A673 (cell line): ENCODE data around the gene MMP28. TPM values are rescaled to one million over a fixed set of nuclear protein-coding genes. Genes with fewer than 3 reads are reported as not detected.

Experiments
- BruUV-seq: library from RNA; stranded (reverse); fragments of 400-500 nt; replicated peaks from 2 replicates; lab custom pipeline; 2021; lab: Mats Ljungman, UMichigan
- CTCF ChIA-PET: fragments of 300-600 bp; sonication (Branson Sonifier 250); formaldehyde crosslinking; loops from one replicate; lab custom pipeline; 2022; ENCODE audit warnings: antibody characterized with exemption; lab: Charles Lee
- POLR2A ChIA-PET: fragments of 300-600 bp; sonication (Branson Sonifier 250); formaldehyde crosslinking; loops from one replicate; lab custom pipeline; 2022; ENCODE audit warnings: antibody characterized with exemption; ENCODE audit not compliant: low non-redundant PET; lab: Charles Lee
- DNase-seq: peaks from one replicate; pipeline ENCODE4 v3.0.0-alpha.2; 2015; ENCODE audit warnings: low spot score
- H3K27ac ChIP-seq: fragments of 200-600 bp; sonication (generic); 2 replicates; pipeline ENCODE4 v1.5.1; 2016; ENCODE audit warnings: mixed run types, low read depth, mild to moderate bottlenecking, mixed read lengths, antibody characterized with exemption, low read length; ENCODE audit not compliant: poor library complexity, severe bottlenecking
- H3K27me3 ChIP-seq: fragments of 200-600 bp; sonication (generic); replicated peaks from 2 replicates; pipeline ENCODE4 v1.6.1; 2017; ENCODE audit warnings: mixed run types, low read depth, mild to moderate bottlenecking, mixed read lengths, antibody characterized with exemption, low read length; ENCODE audit not compliant: insufficient read depth, poor library complexity
- H3K36me3 ChIP-seq: fragments of 200-600 bp; sonication (generic); 2 replicates; pipeline ENCODE4 v1.6.1; 2016; ENCODE audit warnings: mixed run types, mild to moderate bottlenecking, mixed read lengths, antibody characterized with exemption, low read length; ENCODE audit not compliant: insufficient read depth, poor library complexity, severe bottlenecking
- H3K4me1 ChIP-seq: fragments of 200-600 bp; sonication (generic); 2 replicates; pipeline ENCODE4 v1.6.1; 2017; ENCODE audit warnings: mixed run types, mild to moderate bottlenecking, mixed read lengths, antibody characterized with exemption, low read length; ENCODE audit not compliant: insufficient read depth, poor library complexity, severe bottlenecking
- H3K4me3 ChIP-seq: fragments of 200-600 bp; sonication (generic); 2 replicates; pipeline ENCODE4 v1.5.1; 2016; ENCODE audit warnings: low read depth, mixed run types, mild to moderate bottlenecking, mixed read lengths, low read length; ENCODE audit not compliant: poor library complexity, severe bottlenecking
- H3K9me3 ChIP-seq: fragments of 200-600 bp; sonication (generic); 2 replicates; pipeline ENCODE4 v1.6.1; 2016; ENCODE audit warnings: mixed run types, low read depth, mild to moderate bottlenecking, mixed read lengths, antibody characterized with exemption, low read length; ENCODE audit not compliant: poor library complexity, severe bottlenecking
- CTCF ChIP-seq: fragments of 300-800, 200-600 bp; sonication (generic); conservative IDR thresholded peaks from 2 replicates; pipeline ENCODE4 v1.5.1; 2017; ENCODE audit warnings: low read depth, mild to moderate bottlenecking, antibody characterized with exemption, low read length, moderate library complexity, mixed read lengths
- EZH2 ChIP-seq: fragments of 200-600 bp; sonication (generic); IDR thresholded peaks from 2 replicates; pipeline ENCODE4 v1.6.1; 2017; ENCODE audit warnings: borderline replicate concordance, low read depth, mild to moderate bottlenecking, mixed read lengths, antibody characterized with exemption, low read length; ENCODE audit not compliant: poor library complexity, severe bottlenecking
- intact Hi-C: fragments of 100-400 bp; cut with micrococcal nuclease; formaldehyde crosslinking; loops from one replicate; pipeline ENCODE4 v1.10.0; 2022; ENCODE audit not compliant: unreplicated experiment
- total RNA-seq: library from RNA; stranded (reverse); gene quantifications from 2 replicates; pipeline ENCODE4 v1.2.3, GENCODE V29; 2021

The MMP28 gene
- total RNA-seq, 1 experiment from 2014 or later, result not detected

DNA sequence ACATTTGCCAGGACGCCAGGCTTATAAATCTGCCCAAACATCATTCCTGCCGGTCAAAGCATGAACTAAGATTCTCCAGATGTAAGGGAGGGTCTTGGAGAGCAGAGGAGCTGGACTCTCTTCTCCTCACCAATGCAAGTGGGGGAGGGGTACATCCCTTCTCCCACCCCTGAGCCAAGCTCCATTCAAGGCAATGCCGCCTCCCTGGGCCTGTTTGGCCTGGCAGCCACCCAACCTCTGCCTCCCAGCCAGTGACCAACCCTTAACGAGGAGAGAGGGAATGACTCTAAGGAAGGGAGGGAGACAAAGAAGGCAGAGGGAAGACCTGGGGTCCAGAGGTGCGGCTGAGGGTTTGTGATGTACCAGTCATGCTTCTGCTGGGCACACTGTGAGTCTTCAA is 20.9 kb downstream of the MMP28 start:
- intact Hi-C loops, result no loop called here
- ChIA-PET CTCF (interaction anchor here (0.5 kb wide), 1 partner anchor 159 kb away, joined by 3 read pairs; no protein-coding TSS in a partner anchor), POLR2A (no interaction called here)
- TF ChIP-seq EZH2 (no peak), CTCF (no peak)
- Histone ChIP-seq H3K27me3 (no peaks in the 10 kb centered on the region), H3K4me1 (no peaks in the 10 kb centered on the region), H3K9me3 (no peaks in the 10 kb centered on the region), H3K4me3 (no peak overlapping the region), H3K36me3 (no peaks in the 10 kb centered on the region), H3K27ac (no peak overlapping the region)
- no peak for DNase-seq
- BruUV-seq, result no TSS peak

DNA sequence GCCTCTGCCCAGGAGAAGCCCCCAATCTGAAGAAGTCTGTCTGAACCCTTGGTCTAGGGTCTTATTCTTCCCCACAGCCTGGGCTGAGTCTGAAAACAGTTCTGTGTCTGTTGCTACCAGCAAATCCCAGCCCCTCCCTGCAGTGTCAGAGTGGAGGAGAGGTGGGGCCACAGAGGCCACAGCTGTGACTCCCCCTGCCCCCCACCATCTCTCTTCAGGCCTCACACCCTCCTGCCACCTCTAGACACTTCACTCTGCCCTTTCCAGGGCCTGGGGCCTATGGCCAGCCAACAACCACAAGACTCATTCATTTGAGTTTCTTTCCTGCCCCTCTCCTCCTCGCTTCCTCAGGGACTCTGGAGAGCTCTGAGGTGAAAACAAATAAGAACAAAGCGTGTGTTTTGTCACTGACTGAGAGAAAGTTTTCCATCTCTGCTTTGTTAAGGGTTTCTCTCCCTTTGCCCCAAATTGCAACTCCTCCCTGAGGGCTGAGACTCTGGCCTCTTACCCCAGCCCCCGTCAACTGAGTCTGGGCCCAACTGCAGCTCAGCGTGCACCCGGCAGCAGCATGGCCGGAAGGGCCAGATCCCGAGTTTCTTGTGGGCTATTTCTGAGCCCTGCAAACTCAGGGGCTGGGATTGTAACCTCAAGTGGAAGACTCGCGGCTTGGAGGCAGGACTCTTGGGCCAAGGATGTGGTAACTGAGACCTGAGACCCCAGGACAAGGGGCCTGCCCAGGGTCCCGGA is 21.6 kb downstream of the MMP28 start:
- H3K36me3 ChIP-seq, result no peaks in the 10 kb centered on the region
- H3K27me3 ChIP-seq, result no peaks in the 10 kb centered on the region
- BruUV-seq, result no TSS peak
- no peak overlapping the region for H3K27ac ChIP-seq
- intact Hi-C loops, result no loop called here
- no peak overlapping the region for H3K4me3 ChIP-seq
- ChIA-PET CTCF (interaction anchor here (0.5 kb wide), 1 partner anchor 160 kb away, joined by 3 read pairs; no protein-coding TSS in a partner anchor), POLR2A (no interaction called here)
- TF ChIP-seq CTCF, result no peak
- TF ChIP-seq EZH2, result no peak
- no peaks in the 10 kb centered on the region for H3K9me3 ChIP-seq
- H3K4me1 ChIP-seq, result no peaks in the 10 kb centered on the region
- no peak for DNase-seq

GRCh38 chr17:35773129-35773528 is 22.3 kb downstream of the MMP28 start:
- H3K4me3 ChIP-seq, result no peak overlapping the region
- no peak overlapping the region for H3K27ac ChIP-seq
- intact Hi-C loops, result no loop called here
- no peaks in the 10 kb centered on the region for H3K27me3 ChIP-seq
- CTCF ChIA-PET, result no interaction called here
- no TSS peak for BruUV-seq
- H3K9me3 ChIP-seq, result no peaks in the 10 kb centered on the region
- H3K4me1 ChIP-seq, result no peaks in the 10 kb centered on the region
- TF ChIP-seq EZH2 (no peak), CTCF (no peak)
- POLR2A ChIA-PET, result no interaction called here
- DNase-seq, result no peak
- H3K36me3 ChIP-seq, result no peaks in the 10 kb centered on the region
